HS-5 (cell line): Measurements from ENCODE around the gene PGAM2.

Experiments used
- DNase-seq: peaks from one replicate; pipeline ENCODE4 v3.0.0-alpha.2; 2012; ENCODE audit warnings: low read depth

The PGAM2 gene

GRCh38 chr7:44066111-44066460 is 719 bp upstream of the PGAM2 start:
- DNase-seq: no peak

DNA sequence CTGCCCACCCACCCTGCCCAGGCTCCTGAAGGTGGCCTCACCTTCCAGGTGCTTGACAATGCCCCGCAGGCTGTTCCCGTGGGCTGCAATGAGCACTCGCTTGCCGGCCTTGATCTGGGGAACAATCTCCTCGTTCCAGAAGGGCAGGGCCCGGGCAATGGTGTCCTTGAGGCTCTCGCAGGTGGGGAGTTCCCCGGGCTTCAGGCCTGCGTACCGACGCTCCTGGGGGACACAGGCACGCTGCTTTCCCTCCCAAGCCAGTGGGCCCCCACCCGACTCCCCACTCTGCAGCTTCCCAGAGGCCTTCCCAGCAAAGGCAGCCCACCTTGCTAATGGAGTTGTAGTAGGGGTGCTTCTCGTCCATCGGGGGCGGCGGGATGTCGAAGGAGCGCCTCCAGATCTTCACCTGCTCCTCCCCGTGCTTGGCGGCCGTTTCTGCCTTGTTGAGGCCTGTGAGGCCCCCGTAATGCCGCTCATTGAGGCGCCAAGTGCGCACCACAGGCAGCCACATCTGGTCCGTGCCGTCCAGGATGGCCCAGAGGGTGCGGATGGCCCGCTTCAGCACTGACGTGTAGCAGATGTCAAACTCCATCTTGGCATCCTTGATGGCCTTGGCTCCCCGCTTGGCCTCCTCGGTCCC is 456 bp downstream of the PGAM2 start:
- no peak for DNase-seq

DNA sequence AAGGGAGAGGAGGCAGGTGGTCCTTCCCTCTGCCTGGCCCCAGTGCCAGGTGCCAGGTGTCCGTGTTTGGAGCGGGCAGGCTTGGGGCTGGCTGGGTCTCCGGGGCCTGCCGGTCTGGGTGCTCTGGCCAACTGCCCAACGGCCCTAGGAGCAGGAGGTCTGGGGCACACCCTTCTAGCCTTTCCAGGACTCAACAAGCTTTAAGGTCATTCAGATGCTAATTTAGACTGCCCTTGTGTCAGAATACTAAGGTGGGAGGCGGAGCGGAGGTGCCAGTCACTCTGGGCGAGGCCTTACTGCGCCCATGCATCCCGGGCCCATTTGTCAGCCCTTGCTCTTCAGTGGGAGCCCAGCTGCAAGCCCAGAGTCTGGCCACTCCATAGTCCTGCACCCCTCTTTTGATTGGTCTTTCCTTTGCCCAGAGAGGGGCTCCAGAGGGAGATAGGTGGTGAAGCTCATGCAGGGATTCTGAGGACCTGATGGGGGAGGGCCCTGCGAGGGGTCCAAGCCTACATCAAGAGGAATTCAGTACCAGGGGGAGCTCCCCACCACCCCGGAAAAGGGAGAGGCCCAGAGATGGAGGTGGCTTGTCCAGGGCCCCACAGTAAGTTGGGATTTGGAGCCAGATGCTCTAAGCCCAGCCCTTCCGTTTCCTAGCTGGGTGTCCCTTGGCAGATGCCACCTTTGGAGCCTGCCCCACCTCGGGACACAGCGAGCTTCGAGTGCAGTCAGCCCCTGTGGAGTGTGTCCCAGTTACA is 1.3 kb downstream of the PGAM2 start:
- DNase-seq: no peak

DNA sequence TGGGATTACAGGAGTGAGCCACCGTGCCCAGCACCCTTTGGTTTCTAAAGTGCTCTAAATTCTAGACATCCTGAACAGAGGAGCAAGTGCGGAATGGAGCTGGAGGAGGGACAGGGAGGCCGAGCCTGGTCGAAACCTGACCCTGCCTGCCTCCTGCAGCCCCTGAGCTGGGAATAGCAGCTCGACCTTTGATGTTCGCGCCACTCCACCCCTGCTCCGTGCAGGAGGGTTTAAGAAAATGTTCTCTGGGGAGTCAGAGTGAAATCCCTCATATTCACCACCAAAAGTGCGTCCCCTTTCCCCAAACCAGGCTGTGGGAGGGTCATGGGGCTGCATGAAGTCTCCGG is 1.8 kb downstream of the PGAM2 start:
- DNase-seq: no peak

DNA sequence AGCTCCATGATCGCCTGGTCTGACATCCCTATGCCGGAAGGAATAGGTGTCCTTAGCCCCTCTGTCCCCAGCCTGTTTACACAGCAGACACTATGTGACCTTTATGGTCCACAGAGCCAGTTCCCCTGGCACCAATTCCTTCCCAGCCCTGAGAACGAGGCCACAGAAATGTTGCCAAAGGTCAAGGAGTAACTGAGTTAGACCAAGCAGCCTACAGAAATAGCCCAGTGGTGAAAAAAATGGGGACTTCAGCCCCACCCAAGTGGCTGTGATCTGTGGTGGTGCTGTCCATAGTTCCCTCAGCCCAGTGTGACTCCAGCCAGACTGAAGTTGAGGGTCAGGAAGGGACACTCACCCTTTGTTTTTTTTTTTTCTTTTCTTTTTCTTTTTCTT is 2.5 kb downstream of the PGAM2 start:
- DNase-seq: no peak

DNA sequence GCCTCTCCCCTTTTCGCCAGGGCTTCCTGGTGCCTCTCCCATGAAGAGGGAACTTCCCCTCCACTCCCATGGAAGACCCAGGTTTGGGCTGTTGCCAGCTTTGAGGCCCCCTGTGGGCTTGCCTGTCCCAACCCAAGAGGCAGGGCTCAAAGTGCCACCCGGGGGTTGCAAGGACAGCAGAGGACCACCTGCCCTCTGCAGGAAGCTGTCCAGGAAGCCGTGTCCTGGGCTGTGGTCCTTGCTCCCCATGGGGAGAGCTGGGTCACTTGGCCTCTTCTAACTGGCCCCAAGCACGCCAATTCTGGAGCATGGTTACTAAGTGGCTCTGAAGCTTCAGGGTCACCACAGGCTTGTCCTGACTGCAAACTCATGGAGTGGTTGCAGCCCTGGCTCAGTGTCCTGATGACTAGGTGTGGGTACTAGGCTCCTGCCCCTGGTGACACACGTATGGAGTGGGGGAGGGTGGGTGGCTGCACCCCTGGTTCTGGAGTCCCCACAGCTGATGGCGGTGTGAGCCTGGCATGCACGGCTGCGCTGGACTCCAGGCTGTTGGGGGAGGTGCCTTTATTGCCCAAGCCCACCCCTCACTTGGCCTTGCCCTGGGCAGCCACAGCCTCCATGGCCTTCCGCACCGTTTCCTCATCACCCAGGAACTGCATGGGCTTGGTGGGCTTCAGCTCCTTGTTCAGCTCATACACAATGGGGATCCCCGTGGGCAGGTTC is 3.0 kb downstream of the PGAM2 start:
- no peak for DNase-seq

GRCh38 chr7:44061645-44062179 is 3.7 kb downstream of the PGAM2 start:
- DNase-seq: no peak

DNA sequence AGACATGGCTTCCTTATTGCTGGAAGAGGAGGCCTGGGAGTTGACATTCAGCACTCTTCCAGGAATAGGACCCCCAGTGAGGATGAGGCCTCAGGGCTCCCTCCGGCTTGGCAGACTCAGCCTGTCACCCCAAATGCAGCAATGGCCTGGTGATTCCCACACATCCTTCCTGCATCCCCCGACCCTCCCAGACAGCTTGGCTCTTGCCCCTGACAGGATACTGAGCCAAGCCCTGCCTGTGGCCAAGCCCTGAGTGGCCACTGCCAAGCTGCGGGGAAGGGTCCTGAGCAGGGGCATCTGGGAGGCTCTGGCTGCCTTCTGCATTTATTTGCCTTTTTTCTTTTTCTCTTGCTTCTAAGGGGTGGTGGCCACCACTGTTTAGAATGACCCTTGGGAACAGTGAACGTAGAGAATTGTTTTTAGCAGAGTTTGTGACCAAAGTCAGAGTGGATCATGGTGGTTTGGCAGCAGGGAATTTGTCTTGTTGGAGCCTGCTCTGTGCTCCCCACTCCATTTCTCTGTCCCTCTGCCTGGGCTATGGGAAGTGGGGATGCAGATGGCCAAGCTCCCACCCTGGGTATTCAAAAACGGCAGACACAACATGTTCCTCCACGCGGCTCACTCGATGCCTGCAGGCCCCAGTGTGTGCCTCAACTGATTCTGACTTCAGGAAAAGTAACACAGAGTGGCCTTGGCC is 4.3 kb downstream of the PGAM2 start:
- no peak for DNase-seq

DNA sequence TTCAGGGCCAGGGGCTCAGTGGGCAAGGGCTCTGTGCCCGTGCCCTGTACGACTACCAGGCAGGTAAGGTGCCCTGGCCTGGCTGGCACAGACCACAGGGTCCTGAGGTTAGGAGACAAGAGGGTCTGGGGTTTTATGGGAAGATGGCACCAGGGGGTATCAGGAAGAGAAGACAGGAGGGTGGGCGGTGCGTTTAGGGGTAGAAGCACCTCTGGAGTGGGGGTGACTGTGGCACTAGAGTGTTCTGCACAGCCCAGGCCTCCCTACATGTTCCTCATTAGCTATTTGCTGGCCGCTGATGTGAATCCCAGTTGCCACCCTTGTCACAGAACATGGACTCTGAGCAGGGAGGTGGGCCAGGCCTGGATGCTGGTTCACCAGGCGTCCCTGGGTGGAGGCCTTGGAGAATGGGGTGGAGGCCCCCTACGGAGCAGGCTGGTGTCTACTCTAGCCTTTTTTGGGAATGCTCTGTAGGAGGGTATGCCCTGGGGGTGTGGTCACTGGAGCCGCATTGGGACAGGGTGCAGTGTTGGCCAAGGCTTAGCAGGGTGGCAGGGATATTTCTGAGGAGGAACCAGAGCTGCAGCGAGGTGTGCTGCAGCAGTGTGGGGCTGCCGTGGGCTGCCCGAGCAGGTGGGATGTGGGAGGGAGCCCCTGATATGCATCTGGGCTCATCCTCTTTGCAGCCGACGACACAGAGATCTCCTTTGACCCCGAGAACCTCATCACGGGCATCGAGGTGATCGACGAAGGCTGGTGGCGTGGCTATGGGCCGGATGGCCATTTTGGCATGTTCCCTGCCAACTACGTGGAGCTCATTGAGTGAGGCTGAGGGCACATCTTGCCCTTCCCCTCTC is 5.0 kb downstream of the PGAM2 start:
- DNase-seq: no peak

DNA sequence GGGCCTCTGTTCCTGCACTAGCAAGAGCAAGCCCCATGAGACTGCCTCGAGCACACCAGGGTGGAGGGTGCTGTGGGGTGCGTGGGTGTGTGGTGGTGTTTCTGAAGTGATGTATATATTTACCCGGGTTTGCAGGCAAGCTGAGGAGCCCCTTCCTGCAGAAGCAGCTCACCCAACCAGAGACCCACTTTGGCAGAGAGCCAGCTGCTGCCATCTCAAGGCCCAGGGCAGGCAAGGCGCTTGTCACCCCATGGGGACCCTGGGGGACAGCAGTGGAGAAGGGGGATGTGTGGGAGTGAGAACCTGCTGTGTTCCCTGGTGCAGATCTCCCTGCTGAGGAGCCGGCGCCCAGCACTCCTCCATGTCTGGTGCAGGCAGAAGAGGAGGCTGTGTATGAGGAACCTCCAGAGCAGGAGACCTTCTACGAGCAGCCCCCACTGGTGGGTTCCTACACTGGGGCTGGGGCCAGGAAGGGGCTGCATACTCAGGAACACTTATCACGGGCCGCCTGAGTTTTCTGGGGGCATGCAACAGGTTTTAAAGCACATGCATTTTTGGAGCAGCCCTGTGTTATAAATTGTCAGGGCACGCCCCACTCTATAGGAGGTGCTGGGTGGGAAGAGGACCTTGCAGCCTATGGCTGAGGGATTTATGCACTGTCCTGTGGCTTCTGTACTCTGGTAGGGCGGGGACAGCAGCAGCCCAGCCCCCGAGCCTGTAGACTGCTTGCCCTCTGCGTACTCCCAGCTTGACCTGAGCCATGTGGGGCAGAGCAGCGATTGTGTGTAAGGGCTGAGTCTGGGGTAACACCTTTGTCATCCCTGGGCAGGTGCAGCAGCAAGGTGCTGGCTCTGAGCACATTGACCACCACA is 5.9 kb downstream of the PGAM2 start:
- DNase-seq: no peak

DNA sequence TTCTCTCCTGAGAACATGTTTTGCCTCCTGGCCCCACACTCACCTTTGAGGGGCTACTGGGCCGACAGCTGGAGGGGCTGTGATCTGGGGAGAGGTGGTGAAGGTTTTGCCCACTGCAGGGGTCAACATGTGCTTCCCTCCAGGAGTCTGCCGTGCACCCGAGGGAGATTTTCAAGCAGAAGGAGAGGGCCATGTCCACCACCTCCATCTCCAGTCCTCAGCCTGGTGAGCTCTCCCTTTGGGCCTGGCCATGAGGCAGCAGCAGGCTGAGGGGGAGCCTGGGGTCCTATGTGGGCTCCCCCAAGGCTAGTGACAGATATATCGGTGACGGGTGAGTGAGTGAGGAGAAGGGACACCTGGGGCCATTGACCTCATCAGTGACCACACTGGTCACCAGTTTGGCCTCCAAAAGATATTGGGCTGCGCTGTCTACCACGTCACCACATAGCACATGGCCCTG is 6.6 kb downstream of the PGAM2 start:
- DNase-seq: no peak

DNA sequence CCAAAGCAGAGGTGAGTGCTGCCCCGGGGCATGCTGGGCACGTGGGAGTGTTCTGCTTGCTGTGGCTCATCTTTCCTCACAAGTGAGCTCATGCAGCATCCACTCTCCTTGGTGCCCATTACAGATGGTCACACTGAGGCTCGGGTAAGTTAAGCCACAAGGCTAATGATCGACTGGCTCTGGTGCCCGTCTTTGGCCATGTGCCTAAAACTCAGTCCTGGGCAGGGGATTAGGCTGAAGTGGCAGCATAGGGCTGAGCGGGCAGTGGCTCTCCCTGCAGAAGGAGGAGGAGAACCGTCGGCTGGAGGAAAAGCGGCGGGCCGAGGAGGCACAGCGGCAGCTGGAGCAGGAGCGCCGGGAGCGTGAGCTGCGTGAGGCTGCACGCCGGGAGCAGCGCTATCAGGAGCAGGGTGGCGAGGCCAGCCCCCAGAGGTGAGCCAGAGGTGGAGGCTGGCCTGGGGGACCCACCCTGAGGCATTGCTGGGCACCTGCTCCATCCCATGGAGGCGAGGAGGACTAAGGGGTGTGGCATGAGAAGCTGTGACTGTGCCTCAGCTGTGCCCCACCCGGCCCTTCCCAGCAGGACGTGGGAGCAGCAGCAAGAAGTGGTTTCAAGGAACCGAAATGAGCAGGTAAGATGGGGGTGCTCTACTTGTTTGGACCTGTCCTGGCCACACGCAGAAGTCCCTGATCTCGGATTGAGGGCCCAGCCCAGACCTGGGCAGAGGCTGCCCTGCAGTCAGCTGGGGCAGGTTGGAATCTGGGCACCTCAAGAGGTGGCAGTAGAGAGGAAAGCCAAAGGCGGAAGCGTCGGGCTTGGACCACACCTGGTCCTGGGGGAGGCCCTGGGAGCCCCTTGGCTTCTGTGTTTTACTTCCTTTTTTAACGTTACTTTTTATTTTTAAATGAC is 7.3 kb downstream of the PGAM2 start:
- DNase-seq: no peak

DNA sequence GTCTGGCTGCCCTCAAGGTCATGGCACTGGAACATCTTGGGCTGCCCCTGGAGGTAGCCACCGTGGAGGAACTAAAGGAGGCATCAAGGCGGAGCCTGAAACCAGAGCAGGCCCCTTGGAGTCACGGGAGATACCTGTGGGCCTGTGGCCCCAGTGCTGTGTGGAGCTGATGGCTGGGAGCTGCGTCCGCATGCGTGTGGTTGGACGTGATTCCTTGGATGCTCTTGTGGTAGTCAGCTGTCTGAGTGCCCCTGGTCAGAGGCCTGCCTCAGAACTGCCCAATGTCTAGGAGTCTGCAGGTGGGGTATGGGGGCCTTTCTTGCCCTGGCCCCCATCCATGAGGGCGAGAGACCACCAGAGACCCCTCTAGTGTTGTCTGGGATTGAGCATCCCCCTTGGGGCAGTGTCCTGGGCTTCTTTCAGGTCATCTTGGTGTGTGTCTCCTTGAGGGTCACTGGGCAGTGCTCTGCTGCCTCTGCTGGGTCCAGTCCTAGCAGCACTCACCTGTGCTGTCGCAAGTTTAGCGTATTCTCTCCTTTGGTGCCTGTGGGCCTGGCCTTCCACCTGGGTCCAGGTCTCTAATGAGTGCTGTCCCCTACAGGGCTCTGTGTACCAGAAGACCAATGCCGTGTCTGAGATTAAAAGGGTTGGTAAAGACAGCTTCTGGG is 8.1 kb downstream of the PGAM2 start:
- no peak for DNase-seq

DNA sequence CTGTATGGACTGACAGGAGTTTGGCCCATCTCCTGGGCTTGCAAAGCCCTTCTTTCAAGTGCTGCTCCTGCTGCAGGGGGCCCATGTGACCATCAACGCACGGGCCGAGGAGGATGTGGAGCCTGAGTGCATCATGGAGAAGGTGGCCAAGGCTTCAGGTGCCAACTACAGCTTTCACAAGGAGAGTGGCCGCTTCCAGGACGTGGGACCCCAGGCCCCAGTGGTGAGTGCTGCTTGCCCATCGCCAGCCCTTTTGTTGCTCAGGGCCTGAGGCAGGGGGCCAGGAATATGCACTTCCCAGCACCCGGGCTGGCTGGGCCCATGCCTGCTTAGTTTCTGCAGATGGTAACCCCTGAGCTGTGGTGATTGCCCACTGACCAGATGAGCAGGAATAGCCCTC is 8.7 kb downstream of the PGAM2 start:
- DNase-seq: no peak

GRCh38 chr7:44052771-44053365 is 12.5 kb downstream of the PGAM2 start:
- no peak for DNase-seq

GRCh38 chr7:44051611-44052220 is 13.7 kb downstream of the PGAM2 start:
- DNase-seq: no peak

- DNase-seq: no peak
Measured at GRCh38 chr7:44050915-44051560, 14.3 kb downstream of the PGAM2 start.
